DND-41 (cell line): ENCODE results near the gene SCNM1.

Experiments used
- ATAC-seq: fragments of 200-7000 bp; cut with Tn5 transposase; 3 replicates; pipeline ENCODE4 v1.9.1; 2021; ENCODE audit warnings: low read depth; ENCODE audit not compliant: insufficient read depth
- DNase-seq: peaks from one replicate; pipeline ENCODE4 v3.0.0-alpha.2; 2020
- H2AFZ ChIP-seq: 2 replicates; pipeline ENCODE4 v1.6.0; 2012; ENCODE audit warnings: low read depth, low read length
- H3K27ac ChIP-seq: 2 replicates; pipeline ENCODE4 v1.5.1; 2012; ENCODE audit warnings: low read length, inconsistent platforms
- H3K27me3 ChIP-seq: fragments of 200-600 bp; sonication (generic); 2 replicates; pipeline ENCODE4 v1.6.0; 2012; ENCODE audit warnings: low read length, mild to moderate bottlenecking, inconsistent platforms; ENCODE audit not compliant: insufficient read depth, poor library complexity
- H3K36me3 ChIP-seq: 2 replicates; pipeline ENCODE4 v1.5.1; 2012; ENCODE audit warnings: low read length, inconsistent platforms; ENCODE audit not compliant: insufficient read depth
- H3K4me1 ChIP-seq: 2 replicates; pipeline ENCODE4 v1.5.1; 2012; ENCODE audit warnings: mild to moderate bottlenecking, low read length; ENCODE audit not compliant: insufficient read depth
- H3K4me2 ChIP-seq: 2 replicates; pipeline ENCODE4 v1.6.0; 2012; ENCODE audit warnings: mild to moderate bottlenecking, moderate library complexity, low read length, inconsistent platforms; ENCODE audit not compliant: insufficient read depth
- H3K4me3 ChIP-seq, 2 experiments: fragments of 200-600 bp in 1 of 2; shearing (Covaris generic) in 1 of 2; 2 replicates each; pipeline ENCODE4 v1.5.1; 2012 to 2016; ENCODE audit warnings: inconsistent platforms in 2 of 2, low read length in 2 of 2, mild to moderate bottlenecking in 2 of 2, low read depth in 1 of 2, moderate library complexity in 1 of 2
- H3K79me2 ChIP-seq: 2 replicates; pipeline ENCODE4 v1.6.0; 2012; ENCODE audit warnings: low read length, inconsistent platforms; ENCODE audit not compliant: insufficient read depth
- H3K9ac ChIP-seq: 2 replicates; pipeline ENCODE4 v1.6.0; 2012; ENCODE audit warnings: low read depth, mild to moderate bottlenecking, inconsistent platforms, low read length, moderate library complexity
- H3K9me3 ChIP-seq: 2 replicates; pipeline ENCODE4 v1.5.1; 2012; ENCODE audit warnings: low read length, moderate library complexity, mild to moderate bottlenecking, inconsistent platforms; ENCODE audit not compliant: insufficient read depth, severe bottlenecking
- H4K20me1 ChIP-seq: 2 replicates; pipeline ENCODE4 v1.6.0; 2012; ENCODE audit warnings: low read length; ENCODE audit not compliant: insufficient read depth
- EZH2 ChIP-seq: IDR thresholded peaks from 3 replicates; pipeline ENCODE4 v1.6.1; 2012; ENCODE audit warnings: borderline replicate concordance, low read depth, mild to moderate bottlenecking, moderate library complexity, low read length, inconsistent platforms; ENCODE audit not compliant: severe bottlenecking
- TF ChIP-seq, protein P1 (sequence below): IDR thresholded peaks from 2 replicates; pipeline ENCODE4 v1.5.1; 2012; ENCODE audit warnings: borderline replicate concordance, low read length, moderate library complexity, mild to moderate bottlenecking; ENCODE audit not compliant: poor library complexity, severe bottlenecking; ENCODE audit errors: extremely low read depth

SCNM1 gene

DNA sequence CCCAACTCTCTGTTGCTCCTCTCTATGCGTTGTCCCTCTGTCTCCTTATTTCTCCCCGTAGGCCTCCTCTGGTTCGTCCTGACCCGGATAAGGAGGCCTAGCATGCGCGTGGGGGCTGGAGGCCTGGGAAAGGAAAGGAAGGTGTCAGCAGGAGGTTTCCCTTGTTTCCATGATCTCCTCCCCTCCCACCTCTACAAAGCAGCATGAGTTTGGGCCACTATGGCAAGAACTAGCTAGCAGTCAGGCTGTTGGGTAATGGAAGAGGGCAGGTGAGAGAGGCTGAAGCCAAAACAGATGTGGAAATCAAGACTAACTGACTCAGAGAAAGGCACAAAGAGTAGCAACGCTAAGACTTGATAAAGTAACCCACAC, 18.8 kb upstream of the SCNM1 start:
- no peaks in the 10 kb centered on the region for H3K27me3 ChIP-seq
- H2AFZ ChIP-seq, result peak overlapping the region; percentile 77
- H3K79me2 ChIP-seq, result no peaks in the 10 kb centered on the region; the same call in 1 of the 2 replicates
- TF ChIP-seq EZH2, result no peak
- TF ChIP-seq, protein P1, sequence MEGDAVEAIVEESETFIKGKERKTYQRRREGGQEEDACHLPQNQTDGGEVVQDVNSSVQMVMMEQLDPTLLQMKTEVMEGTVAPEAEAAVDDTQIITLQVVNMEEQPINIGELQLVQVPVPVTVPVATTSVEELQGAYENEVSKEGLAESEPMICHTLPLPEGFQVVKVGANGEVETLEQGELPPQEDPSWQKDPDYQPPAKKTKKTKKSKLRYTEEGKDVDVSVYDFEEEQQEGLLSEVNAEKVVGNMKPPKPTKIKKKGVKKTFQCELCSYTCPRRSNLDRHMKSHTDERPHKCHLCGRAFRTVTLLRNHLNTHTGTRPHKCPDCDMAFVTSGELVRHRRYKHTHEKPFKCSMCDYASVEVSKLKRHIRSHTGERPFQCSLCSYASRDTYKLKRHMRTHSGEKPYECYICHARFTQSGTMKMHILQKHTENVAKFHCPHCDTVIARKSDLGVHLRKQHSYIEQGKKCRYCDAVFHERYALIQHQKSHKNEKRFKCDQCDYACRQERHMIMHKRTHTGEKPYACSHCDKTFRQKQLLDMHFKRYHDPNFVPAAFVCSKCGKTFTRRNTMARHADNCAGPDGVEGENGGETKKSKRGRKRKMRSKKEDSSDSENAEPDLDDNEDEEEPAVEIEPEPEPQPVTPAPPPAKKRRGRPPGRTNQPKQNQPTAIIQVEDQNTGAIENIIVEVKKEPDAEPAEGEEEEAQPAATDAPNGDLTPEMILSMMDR, result no peak
- H3K9me3 ChIP-seq, result no peaks in the 10 kb centered on the region
- H3K27ac ChIP-seq, result peak overlapping the region; percentile 78
- peaks cover 20% of the 10 kb centered on the region for H3K4me1 ChIP-seq
- peak overlapping the region; percentile 52 to 86; a peak in 3 of 4 replicates for H3K4me3 ChIP-seq
- H3K36me3 ChIP-seq, result no peaks in the 10 kb centered on the region
- no peaks in the 10 kb centered on the region for H4K20me1 ChIP-seq
- H3K9ac ChIP-seq, result peak overlapping the region; percentile 57
- H3K4me2 ChIP-seq, result peak overlapping the region; percentile 87
- DNase-seq (no peak), ATAC-seq (no peak)

DNA sequence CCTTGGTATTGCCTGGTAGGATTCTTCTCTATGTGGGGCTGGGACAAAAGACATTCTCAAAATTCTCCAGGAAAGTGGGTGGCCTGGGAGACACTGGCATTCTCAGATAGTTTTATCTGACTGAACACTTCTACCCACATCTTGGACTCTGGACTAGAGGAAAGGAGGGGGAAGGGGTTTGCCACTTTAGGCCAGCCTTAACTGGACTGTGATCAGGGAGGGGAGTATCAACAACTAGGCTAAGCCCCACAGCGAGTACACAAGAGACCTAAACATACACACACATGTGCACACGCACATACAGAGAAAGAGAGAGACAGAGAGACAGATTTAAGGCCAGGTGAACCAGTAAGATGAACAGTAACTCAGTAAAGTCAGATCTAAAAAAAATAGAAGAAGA, 18.3 kb upstream of the SCNM1 start:
- peak overlapping the region; percentile 77; the same call in 1 of the 2 replicates for H2AFZ ChIP-seq

DNA sequence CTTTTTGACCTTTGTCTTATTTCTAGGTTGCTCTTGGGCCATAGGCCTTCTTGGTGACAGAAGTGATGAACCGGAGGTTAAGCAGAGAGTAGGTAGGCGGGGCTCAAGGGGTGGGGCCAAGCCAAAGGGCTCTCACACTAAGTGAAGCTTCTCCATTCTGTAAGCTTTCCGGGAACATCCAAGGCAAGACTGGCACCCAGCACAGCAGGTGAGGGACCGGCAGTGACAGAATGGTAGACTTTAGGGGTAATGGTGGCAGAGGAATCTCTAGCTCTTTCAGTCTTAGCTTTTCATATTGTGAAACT, 9.5 kb upstream of the SCNM1 start, which contains the start of gene TNFAIP8L2:
TSS of gene TNFAIP8L2 (plus strand) at position 135 of the 305 bp plus-strand sequence. CDS start 2,049 bp downstream, outside the sequence.
- Histone ChIP-seq H3K36me3 (peaks cover 29% of the 10 kb centered on the region), H3K9me3 (no peaks in the 10 kb centered on the region), H3K4me2 (peak within 1 kb of the TSS; percentile 71), H3K4me3 (peak within 1 kb of the TSS; percentile 18 to 54; a peak in 3 of 4 replicates), H3K27me3 (no peaks in the 10 kb centered on the region), H3K9ac (peak within 1 kb of the TSS; percentile 55), H3K4me1 (peaks cover 31% of the 10 kb centered on the region), H4K20me1 (no peaks in the 10 kb centered on the region), H3K27ac (peak within 1 kb of the TSS; percentile 89), H2AFZ (peak within 1 kb of the TSS; percentile 73), H3K79me2 (peaks cover 4% of the 10 kb centered on the region)
- ATAC-seq, result peak; percentile 56
- DNase-seq, result peak; percentile 68
- TF ChIP-seq EZH2, result no peak
- TF ChIP-seq, protein P1, result no peak

More for the DNA sequence above, 18.3 kb upstream of the SCNM1 start:
- H3K9ac ChIP-seq, result peak overlapping the region; percentile 57
- no peaks in the 10 kb centered on the region; the same call in 1 of the 2 replicates for H3K79me2 ChIP-seq
- no peaks in the 10 kb centered on the region for H4K20me1 ChIP-seq
- H3K4me3 ChIP-seq, result peak overlapping the region in 1 of 2 experiments; percentile 86; a peak in 2 of 4 replicates
- ATAC-seq (no peak), DNase-seq (no peak)
- no peaks in the 10 kb centered on the region for H3K36me3 ChIP-seq
- no peaks in the 10 kb centered on the region for H3K27me3 ChIP-seq
- H3K4me2 ChIP-seq, result peak overlapping the region; percentile 87
- TF ChIP-seq, protein P1, result no peak
- no peak for TF ChIP-seq EZH2
- H3K9me3 ChIP-seq, result no peaks in the 10 kb centered on the region
- peaks cover 20% of the 10 kb centered on the region for H3K4me1 ChIP-seq
- H3K27ac ChIP-seq, result no peak overlapping the region

DNA sequence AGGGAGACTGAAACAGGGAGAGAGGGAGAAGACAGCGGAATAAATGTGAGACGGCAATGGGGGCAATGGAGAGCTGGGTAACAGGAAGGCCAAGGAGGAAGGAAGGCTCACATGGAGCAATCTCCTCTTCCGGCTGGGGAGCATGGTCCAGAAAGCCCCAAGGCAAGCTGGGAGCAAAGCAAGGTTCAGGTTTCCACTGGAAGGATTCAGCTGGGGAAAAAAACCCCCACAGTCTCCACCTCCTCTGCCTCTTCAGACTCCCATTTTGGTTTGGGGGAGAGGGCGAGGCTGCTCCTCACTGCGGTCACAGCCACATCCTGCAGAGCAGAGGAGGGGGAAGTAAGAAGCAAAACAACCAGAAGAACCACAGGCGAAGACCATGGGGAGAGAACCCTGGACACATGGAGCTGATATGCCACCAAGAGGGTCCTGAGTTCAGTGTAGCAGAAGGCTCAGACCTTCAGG, 8.8 kb upstream of the SCNM1 start:
- H2AFZ ChIP-seq, result peak overlapping the region; percentile 73
- TF ChIP-seq, protein P1, result peak; percentile 28
- no peak for TF ChIP-seq EZH2
- no peaks in the 10 kb centered on the region for H4K20me1 ChIP-seq
- H3K27ac ChIP-seq, result peak overlapping the region; percentile 89
- peaks cover 4% of the 10 kb centered on the region for H3K79me2 ChIP-seq
- H3K4me1 ChIP-seq, result peaks cover 31% of the 10 kb centered on the region
- no peaks in the 10 kb centered on the region for H3K27me3 ChIP-seq
- H3K4me3 ChIP-seq, result peak overlapping the region; percentile 18 to 54; a peak in 3 of 4 replicates
- DNase-seq (peak; percentile 90), ATAC-seq (peak; percentile 95)
- peak overlapping the region; percentile 71 for H3K4me2 ChIP-seq
- peaks cover 35% of the 10 kb centered on the region for H3K36me3 ChIP-seq
- no peaks in the 10 kb centered on the region for H3K9me3 ChIP-seq
- H3K9ac ChIP-seq, result peak overlapping the region; percentile 55
